NCI-H2196 treated with DMSO at 0.1 percent for 48 hours (cell line): ENCODE measurements around the gene YIPF4.
"Not testable (repeated sequence)": the region's sequence is repeated elsewhere in the genome, so short reads cannot be mapped to it uniquely, and the experiment has no call there.

Experiments
- DNase-seq: peaks from one replicate; lab custom pipeline; 2025; ENCODE audit not compliant: unreplicated experiment; lab: John Stamatoyannopoulos, UW

YIPF4 gene

DNA sequence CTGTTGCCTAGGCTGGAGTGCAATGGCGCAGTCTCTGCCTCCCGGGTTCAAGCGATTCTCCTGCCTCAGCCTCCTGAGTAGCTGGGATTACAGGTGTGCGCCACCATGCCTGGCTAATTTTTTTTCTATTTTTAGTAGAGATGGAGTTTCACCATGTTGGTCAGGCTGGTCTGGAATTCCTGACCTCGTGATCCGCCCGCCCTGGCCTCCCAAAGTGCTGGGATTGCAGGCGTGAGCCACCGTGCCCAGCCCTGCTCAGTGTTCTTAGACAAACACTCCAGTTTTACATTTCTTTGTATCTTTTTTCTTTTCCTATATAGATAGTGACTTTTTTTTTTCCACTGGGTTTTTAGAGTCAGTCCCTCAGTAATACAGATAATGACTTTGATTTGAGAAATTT, 86.6 kb downstream of the YIPF4 start:
- not testable (repeated sequence) for DNase-seq

DNA sequence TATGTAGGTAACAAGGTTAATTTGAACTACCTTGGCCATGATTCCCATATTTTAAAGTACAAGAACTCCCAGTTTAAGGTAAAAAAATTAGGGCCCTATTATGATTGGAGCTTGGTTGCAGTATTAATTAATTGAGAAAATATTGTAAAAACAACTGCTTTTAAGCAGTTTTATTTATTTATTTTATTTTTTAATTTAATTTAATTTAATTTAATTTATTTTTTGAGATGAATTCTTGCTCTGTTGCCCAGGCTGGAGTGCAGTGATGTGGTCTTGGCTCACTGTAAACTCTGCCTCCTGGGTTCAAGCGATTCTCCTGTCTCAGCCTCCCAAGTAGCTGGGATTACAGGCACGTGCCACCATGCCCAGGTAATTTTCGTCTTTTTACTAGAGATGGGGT, 88.0 kb downstream of the YIPF4 start:
- DNase-seq: not testable (repeated sequence)
